ENCODE results near the gene ATP9A.
"Not testable (repeated sequence)": the region's sequence is repeated elsewhere in the genome, so short reads cannot be mapped to it uniquely, and the experiment has no call there.

Gene ATP9A

DNA sequence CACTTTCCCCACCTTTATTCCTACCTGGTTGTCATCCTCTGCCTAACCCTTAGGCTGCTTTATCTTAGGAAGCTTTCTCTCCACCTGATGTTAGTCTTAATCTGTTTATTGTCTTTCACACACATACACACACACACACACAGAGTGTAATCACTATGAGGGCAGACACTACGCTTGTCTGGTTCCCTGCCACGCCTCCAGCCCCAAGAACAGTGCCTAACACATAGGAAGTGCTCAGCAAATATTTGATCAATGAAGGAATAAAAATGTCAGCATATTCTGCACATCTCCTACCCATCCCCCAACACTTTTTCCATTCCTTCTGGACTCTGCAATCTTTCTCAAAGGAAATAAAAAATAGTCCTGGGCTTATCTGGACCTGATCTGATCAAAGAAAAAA is 174.6 kb downstream of the ATP9A start:
- no peak for DNase-seq

DNA sequence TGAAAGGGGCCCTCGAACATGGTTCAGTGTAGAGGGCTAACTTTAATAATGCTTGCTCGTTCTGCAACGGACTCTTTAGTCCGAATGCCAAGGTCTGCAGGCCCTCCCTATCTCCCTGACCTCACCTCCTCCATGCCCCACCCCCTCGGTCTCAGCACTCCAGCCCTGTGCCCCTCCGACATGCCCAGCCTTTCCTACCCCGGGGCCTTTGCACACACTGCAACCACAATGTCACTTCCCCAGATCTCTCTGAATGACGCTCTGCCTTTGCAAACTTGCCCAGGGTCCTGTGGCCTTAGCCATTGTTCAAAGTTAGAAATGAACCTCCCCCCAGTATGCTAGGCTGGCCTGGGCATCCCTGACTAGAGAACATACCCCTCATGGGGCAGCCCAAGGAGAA is 175.6 kb downstream of the ATP9A start:
- DNase-seq: no peak

DNA sequence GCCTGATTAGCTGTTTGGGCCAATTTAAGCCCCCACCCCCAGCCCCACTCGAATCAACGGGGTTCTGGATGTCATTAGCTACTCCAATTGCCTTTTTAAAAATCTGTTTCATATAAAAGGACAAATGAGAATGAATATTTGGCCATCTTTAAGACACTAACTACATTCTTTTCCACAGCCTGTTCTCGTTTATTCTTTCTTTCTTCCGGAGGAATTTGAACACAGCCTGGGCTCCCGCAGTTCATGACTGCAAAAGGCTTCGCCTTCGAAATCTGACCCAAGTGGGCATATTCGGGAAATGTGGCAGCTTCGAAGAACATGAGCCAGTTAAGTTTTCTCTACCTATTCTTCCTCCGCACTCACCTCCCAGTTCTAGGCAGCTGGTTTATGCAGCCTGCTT is 176.3 kb downstream of the ATP9A start:
- no peak for DNase-seq

DNA sequence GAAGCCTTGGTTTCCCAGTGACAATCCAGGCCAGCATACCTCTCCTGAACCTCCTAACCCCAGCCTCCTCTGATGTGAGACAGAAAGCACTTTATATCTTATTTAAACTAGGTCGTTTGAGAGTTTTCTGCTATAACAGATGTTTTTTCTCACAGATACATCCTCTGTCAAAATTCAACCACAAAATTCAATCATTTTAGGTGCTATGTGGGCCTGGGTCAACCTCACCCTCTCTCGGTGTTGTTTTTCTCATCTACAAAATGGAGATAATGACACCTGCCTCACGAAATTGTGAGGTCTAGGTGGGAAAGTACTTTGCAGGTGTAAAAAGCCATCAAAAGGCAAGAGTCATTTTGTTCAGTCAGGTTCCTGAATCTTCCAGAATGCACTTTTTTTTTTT is 179.4 kb downstream of the ATP9A start:
- DNase-seq: no peak

- no peak for DNase-seq
Observed at GRCh38 chr20:51587145-51587544, 181.0 kb downstream of the ATP9A start.

DNA sequence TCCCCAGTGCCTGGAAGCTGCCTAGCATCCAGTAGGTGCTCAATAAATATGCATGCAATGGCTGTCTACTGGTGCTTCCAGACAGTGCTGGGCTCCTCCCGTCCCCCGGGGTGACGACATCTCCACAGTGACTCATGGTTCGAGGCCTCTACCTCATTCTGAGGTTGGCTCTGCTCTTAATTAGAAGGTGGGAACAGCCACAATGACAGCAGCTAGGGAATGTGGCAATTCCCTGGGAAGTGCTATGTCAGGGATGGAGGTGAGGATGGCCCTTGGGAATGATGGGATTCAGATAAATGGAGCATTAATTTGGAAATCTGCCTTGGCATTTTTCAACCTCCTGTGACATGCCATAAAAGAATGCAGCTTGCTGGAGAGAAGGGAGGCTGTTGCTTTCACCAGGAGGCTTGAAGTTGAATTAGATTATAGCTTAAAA is 182.2 kb downstream of the ATP9A start:
- no peak for DNase-seq

- DNase-seq: no peak
Observed at GRCh38 chr20:51585148-51585547, 183.0 kb downstream of the ATP9A start.

- DNase-seq: no peak
Observed at GRCh38 chr20:51584737-51585136, 183.5 kb downstream of the ATP9A start.

DNA sequence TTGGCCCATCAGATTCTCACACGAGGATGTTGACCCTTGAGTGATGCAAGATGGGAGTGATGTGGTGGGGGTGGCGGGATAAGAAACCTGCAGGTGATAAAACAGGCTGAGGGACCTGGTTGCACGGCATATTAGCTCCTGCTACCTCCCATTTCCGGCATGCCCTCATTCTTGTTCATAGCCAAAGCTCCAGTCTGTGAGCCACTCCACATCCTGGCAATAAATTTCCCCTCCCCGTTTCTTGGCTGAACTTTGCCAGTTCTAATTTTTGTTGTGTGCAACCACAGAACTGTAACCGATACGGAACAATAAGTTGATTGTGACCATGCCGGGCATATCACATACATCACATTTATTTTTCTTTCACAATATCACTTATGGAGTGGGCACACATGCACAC is 184.1 kb downstream of the ATP9A start:
- no peak for DNase-seq

DNA sequence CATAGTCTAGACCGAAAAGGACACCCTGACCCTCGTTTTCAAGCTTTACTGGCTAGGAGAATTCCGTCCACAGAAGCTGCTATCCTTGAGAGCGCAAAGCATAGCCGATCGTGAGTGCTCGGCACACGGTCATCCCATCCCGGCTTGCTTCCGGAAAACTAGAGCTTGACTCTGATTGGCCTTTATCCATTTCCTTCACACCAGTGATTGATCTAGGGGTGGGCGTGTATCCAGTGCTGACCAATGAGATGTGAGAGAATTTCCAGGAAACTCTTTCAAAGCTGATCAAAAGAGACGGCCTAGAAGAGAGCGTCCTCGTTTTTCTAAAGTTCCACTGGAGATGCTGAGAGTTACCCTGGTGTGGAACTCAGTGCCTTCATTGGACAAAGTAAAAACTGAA is 184.7 kb downstream of the ATP9A start:
- DNase-seq: no peak

DNA sequence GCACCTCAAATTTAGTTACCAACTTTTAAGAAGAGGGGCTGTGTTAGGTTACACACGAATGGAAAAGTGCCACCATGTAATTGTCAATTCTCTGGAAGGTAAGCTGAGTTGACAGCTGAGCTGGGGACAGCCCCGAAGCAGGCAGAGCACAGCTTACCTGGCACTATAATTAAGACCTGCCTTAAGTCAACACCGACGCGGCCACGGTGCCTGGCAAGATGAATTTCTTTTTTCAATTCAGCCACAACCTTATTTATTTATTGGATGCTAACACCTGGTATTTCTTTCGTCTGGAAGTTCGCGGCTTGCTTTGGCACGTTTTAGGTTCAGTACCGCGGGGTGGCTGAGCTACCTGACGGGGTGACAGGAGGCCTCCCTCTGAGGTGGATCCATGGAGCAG is 185.1 kb downstream of the ATP9A start:
- no peak for DNase-seq

- no peak for DNase-seq
Observed at GRCh38 chr20:51581571-51581970, 186.6 kb downstream of the ATP9A start.

DNA sequence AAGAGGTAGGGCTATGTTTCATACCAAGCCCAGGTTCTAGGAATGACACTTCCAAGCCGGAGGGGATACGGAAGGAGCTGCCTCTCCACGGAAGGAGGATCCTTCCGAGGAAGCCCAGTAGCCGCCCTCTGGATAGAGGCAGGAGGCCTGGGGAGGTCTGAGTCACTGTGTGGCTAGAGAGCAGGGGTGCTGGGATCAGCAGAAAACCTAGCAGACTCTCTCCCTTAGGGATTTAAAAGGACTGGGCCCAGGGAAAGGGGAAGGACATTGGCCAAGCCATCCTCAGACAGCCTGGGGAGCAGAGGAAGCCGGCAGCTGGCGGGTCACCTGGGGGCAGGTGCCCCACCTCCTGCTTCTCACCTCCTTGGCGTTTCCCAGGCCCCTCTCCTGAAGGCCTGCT is 189.1 kb downstream of the ATP9A start:
- no peak for DNase-seq

DNA sequence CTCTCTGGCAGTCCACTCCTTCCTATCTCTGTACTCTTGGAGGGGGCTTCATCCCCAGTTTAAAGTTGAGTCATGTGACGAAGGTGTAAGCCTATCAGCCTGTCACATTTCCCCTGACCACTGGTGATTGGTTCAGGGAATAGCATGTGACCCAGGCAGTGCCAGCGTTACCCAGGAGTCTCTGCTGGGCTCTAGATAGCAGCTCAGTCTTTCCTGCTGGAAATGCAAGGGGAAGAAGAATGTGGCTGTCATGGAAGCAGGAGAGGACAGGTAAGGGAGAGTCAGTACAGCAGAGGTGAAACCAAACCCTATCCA is 190.1 kb downstream of the ATP9A start:
- DNase-seq: no peak

DNA sequence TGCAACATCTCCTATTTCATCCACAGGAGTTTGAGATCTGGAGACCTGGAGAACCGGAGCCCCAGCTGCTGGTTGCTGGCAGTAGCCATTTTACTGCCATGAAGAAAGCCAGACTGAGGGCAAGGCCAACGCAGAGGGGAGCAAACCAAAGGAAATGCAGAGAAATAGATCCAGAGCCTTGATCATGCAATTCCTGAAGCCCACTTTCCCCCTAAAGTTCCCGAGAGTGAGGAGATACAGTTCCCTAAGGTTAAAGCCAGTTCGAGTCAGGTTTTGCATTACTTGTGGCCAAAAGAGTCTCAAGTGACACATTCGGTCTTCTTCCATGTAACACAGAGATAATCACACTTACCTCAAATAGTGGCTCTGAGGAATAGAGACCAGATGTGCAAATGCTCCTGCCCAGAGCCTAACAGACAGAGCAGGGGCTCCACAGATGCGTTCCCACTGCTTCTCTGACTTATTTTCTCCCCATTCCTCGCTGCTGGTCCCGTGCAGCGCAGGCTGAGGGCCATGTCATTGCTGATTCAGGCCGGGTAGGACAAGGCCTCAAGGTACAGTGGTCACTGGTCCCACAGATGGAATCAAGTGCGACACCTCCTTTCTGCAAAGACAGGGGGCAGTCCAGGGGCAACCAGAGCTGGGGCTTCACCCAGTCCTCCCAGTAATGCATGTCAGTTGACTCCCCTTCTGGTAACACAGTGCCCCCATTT is 190.6 kb downstream of the ATP9A start:
- no peak for DNase-seq

DNA sequence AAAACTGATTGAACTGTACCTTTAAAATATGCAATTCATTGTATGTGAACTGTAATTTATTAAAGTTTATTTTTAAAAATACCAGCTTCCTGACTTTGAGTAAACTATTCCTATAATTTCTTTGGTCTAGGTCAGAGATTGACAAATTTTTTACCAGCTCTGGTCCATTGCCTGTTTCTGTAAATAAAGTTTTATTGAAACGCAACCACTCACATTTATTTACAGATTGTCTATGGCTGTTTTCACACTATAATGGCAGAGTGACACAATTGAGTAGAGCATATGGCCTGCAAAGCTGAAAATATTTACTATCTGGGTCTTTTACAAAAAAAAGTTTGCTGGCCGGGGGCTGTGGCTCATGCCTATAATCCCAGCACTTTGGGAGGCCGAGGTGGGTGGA is 192.7 kb downstream of the ATP9A start:
- DNase-seq: no peak

- DNase-seq: no peak
Observed at GRCh38 chr20:51574248-51575033, 193.7 kb downstream of the ATP9A start.

DNA sequence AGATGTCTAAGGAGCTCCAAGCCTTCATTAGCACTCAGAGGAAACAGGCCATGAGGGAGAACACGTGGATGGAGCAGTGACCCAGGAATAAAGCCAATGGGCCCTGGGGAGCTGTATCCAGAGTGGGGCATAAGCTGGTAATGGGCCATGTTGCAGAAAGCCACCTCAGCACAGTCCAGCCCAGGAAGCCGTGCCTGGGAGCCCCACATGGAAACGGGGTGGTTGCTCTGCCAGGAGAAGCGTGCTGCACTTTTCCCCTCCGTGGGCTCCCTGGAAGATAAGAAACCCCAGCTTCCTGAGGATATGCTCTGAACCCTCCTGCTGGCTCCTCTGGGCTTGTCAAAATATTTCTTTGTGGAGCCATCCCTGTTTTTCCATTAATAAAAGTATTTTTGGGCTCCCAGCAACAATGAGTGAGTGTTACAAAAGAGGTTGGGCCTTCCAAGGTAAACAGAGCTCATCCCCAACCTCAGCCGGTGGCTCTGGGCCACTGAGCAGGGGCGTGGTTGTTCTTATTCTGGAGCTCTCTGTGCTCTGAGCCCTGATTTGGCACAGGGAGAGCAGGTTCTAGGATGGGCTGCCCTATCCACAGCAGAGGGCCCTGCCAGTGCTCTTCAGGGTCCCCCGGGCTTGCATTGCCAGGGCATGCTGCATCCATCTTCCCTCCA is 194.5 kb downstream of the ATP9A start:
- no peak for DNase-seq

DNA sequence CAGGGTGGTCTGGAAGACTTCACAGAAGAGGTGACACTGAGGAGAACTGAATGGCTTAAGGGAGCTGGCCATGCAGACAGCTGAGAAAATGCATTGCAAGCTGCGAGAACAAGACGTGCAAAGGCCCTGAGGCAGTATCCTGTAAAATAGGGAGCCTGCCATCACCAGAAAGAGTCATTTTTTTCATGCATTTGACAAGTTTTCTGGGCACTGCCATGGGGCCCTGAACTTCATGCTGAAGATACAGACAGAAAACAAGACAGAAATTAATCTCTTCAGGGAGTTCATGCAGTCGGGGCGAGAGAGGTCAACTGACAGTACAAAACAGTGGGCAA is 196.8 kb downstream of the ATP9A start:
- no peak for DNase-seq

DNA sequence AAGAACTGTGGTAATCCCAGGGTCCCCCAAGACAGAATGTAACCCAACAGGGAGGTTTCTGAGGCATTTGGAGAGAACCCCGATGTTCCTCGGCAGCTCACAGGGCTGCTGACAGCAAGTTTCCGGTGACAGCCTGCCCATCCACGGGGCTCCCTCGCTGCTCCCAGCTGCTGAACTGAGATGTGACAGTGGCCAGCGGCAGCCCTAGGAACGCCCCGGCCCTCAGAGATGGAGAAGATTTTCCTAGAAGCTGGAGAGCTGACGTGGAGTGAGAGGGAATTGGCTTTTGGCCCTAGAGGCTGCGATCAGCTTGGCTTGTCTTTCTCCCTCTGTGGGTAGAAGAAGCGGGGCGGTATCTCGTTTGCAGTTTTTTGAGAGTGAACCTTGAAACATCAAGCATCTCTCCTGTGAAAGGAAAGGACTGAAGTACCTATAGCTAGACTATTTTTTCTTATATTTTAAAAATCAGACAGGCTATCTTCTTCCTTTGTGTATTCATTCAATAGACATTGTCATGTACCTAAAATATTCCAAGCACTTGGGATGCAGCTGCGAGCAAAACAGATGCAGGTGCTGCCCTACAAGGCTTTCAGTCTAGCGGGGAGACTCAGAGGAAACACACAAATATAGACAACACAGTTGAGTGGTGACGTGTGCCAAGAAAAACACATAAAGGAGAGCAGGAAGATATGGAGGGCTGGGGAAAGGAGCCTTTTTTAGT is 197.3 kb downstream of the ATP9A start:
- DNase-seq: no peak

- DNase-seq: no peak
Observed at GRCh38 chr20:51569815-51570738, 198.1 kb downstream of the ATP9A start.

DNA sequence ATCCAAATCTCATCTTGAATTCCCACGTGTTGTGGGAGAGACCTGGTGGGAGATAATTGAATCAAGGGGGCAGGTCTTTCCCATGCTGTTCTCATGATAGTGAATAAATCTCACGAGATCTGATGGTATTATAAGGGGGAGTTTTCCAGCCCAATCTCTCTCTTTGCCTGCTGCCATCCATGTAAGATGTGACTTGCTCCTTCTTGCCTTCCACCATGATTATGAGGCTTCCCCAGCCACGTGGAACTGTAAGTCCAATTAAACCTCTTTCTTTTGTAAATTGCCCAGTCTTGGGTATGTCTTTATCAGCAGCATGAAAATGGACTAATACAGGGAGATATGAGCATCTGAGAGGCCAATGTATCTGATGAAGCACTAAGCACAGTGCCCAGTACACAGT is 199.7 kb downstream of the ATP9A start:
- not testable (repeated sequence) for DNase-seq

DNA sequence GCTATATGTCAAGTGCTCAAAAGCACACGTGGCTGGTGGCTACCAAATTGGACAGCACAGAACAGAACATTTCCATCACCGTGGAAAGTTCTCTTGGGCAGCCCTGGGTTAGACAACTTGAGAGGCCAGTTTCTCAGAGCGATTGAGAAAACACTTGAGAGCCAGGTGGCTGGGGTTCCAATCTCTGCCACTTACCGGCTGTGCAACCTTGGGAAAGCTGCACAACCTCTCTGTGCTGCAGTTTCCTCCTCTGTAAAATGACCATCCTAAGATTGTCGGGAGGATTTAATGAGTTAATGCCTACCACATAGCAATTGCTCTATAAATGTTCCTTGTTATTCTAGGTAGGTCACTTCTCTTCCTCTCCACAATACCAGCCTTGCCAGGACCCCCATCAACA is 200.6 kb downstream of the ATP9A start:
- no peak for DNase-seq
